Peyer's patch (tissue), 4 donors: ENCODE measurements around the gene RUNX1.

ENCODE experiments used
- CTCF ChIP-seq, 6 experiments: fragments of 450-650 bp in 4 of 6; fragments of 200-600 bp in 2 of 6; sonication (generic) in 1 of 6; IDR thresholded peaks; one replicate each; pipeline ENCODE4 v1.5.1; 2017 to 2019; ENCODE audit warnings: antibody characterized with exemption in 6 of 6, mild to moderate bottlenecking in 3 of 6, moderate library complexity in 1 of 6
- POLR2A ChIP-seq, 2 donors: fragments of 450-650 bp; IDR thresholded peaks; one replicate each; pipeline ENCODE4 v1.5.1; 2017; ENCODE audit warnings: antibody characterized with exemption in 2 of 2, mild to moderate bottlenecking in 2 of 2, moderate library complexity in 2 of 2

DNA sequence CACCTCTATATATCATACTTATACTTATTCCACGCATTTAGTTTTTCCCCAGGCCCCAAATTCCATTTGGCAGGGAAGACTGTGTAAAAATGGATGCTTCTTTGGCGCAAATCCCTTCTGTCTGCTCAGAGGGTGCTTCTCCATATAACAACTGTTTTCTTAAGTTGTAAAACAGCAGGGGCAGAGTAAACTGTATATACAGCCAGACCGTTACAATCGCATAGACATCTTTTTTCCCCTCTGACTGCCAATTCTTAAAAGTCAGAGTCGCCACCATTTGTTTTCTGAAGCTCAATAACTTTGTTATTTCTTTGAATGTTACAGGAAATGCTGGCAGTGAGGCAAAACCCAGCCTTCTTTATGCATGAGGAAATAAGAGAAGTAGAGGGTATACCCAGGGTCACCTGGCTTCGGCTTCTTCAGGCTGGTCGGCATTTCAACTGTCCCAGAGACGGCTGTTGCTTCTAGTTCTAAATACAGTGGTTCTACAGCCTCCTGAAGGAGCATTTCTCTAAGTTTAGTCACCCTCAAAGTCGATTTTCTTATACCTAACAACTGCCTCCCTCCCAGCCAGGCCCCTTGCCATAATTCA lies 191.9 kb downstream of the RUNX1 start:
- no peak for TF ChIP-seq CTCF (IDR thresholded peaks at IDR 0.05)
- no peak for TF ChIP-seq POLR2A (IDR thresholded peaks at IDR 0.05)
